ENCODE results near the gene RHBDF1.

The RHBDF1 gene

DNA sequence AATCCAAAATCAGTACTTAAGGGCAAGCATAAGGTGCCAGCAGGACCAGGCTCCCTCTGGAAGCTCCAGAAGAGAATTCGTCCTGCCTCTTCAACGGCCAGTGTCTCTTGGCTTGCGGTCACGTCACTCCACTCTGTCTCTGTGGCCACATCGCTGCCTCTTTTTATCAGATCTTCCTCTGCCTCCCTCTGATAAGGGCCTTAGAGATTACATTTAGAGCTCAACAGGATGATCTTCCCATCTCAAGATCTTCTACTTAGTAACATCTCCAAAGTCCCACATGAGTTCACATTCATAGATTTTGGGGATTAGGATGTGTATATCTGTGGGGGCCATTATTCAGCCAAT, 22.5 kb upstream of the RHBDF1 start:
- TF ChIP-seq, protein P1, sequence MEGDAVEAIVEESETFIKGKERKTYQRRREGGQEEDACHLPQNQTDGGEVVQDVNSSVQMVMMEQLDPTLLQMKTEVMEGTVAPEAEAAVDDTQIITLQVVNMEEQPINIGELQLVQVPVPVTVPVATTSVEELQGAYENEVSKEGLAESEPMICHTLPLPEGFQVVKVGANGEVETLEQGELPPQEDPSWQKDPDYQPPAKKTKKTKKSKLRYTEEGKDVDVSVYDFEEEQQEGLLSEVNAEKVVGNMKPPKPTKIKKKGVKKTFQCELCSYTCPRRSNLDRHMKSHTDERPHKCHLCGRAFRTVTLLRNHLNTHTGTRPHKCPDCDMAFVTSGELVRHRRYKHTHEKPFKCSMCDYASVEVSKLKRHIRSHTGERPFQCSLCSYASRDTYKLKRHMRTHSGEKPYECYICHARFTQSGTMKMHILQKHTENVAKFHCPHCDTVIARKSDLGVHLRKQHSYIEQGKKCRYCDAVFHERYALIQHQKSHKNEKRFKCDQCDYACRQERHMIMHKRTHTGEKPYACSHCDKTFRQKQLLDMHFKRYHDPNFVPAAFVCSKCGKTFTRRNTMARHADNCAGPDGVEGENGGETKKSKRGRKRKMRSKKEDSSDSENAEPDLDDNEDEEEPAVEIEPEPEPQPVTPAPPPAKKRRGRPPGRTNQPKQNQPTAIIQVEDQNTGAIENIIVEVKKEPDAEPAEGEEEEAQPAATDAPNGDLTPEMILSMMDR (IDR thresholded peaks at IDR 0.05; ENCODE audit: control insufficient read depth, extremely low read depth, insufficient read depth), result no peak
- no peak for DNase-seq (ENCODE audit: low read depth)
- H3K4me3 ChIP-seq (ENCODE audit: low read depth, low read length), result no peak overlapping the region

DNA sequence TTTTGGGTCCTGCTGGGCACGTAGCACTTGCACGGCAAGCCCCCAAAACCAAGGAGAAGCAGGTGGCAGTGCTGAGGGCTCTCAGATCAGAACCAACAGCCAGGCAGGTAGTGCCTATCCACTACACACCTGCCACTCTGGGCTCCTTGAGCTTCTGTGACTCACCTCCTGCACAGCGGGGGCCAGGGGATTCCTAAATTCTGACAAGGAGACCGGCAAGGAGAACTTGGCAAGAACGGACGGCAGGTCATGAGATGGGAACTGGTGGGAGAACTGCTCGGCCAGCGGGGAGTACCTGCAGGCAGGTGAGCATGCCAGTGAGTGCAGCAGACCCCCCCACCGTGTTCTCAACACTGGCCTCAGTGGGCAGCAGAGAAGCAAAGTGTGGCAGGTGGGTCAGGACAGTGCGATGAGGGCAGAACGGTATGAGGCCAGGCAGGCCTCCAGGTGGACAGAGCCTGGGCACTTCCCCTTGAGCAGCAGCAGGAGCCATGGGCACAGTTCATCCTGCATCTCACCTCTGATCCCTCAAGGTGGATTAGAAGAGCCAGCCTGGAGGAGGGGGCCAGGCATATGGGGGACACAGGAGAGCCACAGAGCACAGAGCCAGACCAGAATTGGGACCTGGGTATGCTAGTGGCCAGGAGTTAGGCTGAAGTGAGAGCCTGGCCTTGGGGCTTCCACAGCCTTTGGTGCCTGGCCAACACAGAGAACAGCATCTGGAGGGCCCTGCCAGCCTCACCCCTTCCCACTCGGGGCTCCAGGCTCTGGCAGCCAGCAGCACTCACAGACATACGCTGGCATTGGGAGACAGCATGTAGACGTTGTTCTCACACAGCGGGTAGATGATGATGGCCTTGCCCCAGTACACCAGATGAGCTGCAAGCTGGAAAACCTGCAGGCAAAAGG, 20.3 kb upstream of the RHBDF1 start:
- no peak for DNase-seq (ENCODE audit: low read depth)
- TF ChIP-seq, protein P1 (IDR thresholded peaks at IDR 0.05; ENCODE audit: control insufficient read depth, extremely low read depth, insufficient read depth), result no peak
- no peak overlapping the region for H3K4me3 ChIP-seq (ENCODE audit: low read depth, low read length)

DNA sequence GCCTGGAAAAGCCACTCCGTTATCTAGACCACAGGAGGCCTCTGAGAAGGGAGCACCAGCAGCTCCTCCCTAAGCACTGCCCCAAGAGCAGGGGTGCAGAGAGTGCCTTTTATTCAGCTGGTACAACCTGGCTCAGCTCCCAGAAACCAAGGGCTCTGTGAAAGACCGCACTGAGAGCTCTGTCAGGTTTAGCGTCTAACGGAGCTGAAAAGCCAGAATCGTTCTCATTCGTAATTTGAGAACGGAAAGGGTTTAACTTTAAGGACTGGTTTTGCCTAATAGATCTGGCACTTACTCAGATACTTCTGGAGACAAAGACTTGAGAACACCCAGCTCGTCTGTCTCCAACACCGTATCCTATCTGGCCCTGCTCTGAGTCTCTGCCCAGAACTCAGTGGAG, 19.1 kb upstream of the RHBDF1 start:
- H3K4me3 ChIP-seq (ENCODE audit: low read depth, low read length), result no peak overlapping the region
- DNase-seq (ENCODE audit: low read depth), result no peak
- TF ChIP-seq, protein P1 (IDR thresholded peaks at IDR 0.05; ENCODE audit: control insufficient read depth, extremely low read depth, insufficient read depth), result no peak

DNA sequence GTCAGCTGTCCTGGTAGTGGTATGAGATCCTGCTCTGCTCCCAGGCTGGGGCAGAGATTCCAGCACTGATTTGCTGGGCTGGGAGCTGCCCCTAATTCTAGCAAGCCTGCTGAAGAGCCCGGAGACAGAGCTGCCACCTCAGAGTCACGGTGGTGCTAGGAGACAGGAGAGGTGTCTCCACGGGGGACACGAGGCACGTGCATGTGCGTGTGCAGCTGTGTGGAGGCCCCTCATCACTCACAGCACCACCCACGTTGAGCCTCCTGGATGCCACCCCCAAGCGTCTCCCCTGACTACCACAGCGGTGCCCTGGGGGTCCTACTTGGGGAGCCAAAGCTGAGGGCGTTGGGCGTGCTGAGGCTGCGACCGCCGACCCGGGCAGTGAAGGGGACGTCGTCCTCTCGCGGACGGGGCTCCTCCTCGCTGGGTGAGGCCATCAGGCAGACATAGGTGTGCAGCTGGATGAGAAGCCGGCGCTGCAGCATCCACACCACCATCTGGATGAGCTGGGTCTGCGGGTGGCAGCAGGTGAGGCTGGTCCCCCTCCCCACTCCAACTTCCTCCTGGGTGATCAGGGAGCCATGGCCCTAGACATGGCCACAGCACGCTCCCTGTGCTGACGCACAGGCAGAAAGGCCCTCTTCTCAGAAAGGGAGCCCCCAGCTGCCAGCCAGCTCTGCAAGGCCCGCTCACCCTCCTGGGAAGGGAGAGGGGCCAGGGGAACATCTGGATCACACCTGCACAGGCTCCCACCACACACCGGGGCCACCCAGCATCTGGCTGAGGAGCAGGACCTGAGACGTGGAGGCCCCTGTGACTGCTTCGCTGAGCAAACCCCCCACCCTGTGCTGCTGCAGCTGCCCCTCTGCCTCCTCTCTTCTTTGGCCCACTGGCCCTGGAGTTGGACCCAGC, 17.2 kb upstream of the RHBDF1 start:
- DNase-seq (ENCODE audit: low read depth), result no peak
- no peak overlapping the region for H3K4me3 ChIP-seq (ENCODE audit: low read depth, low read length)
- TF ChIP-seq, protein P1 (IDR thresholded peaks at IDR 0.05; ENCODE audit: control insufficient read depth, extremely low read depth, insufficient read depth), result no peak

DNA sequence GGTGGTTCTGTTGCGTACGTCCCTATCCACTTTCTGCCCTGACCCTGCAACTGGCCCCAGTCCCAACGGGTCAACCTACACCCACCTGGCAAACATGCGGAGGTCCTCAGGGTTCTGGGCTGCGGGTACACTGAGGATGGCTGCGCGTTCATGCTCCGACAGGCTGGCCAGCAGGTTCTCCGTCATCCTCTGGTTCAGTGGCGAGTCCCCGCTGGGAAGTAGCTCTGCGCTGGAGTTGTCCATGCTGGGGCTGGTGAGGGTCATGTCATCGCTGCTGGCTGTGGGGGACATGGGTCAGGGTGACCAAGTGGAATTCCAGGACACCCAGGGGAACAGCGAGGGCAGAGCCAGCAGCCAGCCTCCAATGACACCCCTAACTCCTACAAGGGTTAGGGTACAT, 16.2 kb upstream of the RHBDF1 start:
- TF ChIP-seq, protein P1 (IDR thresholded peaks at IDR 0.05; ENCODE audit: control insufficient read depth, extremely low read depth, insufficient read depth), result no peak
- H3K4me3 ChIP-seq (ENCODE audit: low read depth, low read length), result no peak overlapping the region

DNA sequence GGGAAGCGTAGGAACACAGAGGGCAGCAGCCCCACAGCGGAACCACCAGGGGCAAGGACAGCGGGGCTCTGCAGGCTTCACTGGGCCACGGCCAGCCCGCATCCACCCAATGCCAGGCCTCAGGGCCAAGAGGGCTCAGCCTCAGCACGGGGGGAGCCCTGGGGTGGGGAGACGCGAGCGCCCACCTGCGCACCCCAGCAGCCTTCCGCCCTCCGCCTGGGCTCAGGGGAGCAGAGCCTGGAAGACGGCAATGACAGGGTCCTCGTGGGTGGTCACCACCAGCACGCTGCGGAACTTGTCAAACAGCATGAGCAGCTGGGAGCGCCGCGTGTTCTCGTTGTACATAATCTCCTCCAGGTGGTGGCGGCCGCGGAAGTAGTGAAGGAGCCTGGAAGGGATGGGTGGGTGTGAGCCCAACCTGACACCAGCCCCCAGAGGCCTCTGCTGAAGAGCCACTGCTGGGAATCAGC, 14.1 kb upstream of the RHBDF1 start:
- TF ChIP-seq, protein P1 (IDR thresholded peaks at IDR 0.05; ENCODE audit: control insufficient read depth, extremely low read depth, insufficient read depth), result no peak
- no peak overlapping the region for H3K4me3 ChIP-seq (ENCODE audit: low read depth, low read length)
- DNase-seq (ENCODE audit: low read depth), result no peak

More for the DNA sequence above, 16.2 kb upstream of the RHBDF1 start:
- no peak for DNase-seq (ENCODE audit: low read depth)
